Thyroid gland (tissue), 4 donors: ENCODE data around the gene SCARB1.

ENCODE experiments used
- POLR2A ChIP-seq, 2 donors: fragments of 450-650 bp; IDR thresholded peaks; one replicate each; pipeline ENCODE4 v1.6.1; 2017; ENCODE audit warnings: antibody characterized with exemption in 2 of 2, mild to moderate bottlenecking in 2 of 2, moderate library complexity in 1 of 2
- TF ChIP-seq, protein P1 (sequence below), 6 experiments: fragments of 200-600 bp in 3 of 6; fragments of 450-650 bp in 3 of 6; sonication (generic) in 3 of 6; IDR thresholded peaks; one replicate each; pipeline ENCODE4 v1.5.1; 2016 to 2019; ENCODE audit warnings: antibody characterized with exemption in 6 of 6, mild to moderate bottlenecking in 2 of 6, inconsistent platforms in 1 of 6, moderate library complexity in 1 of 6

DNA sequence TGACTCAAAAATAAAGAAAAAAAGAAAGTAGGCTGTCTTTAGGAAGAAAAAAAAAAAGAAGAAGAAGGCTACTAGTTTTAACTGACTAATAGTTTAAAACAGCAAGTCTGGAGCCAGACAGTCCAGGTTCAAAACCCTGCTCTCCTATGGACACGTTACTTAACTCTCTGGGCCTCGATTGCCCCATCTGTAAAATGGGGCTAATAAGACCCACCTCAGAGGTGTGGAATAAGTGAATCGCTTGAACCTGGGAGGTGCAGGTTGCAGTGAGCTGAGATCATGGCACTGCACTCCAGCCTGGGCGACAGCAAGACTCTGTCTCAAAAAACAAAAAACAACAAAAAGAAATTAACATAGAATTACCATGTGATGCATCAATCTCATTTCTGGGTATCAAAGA lies 10.5 kb upstream of the SCARB1 start:
- TF ChIP-seq, protein P1, sequence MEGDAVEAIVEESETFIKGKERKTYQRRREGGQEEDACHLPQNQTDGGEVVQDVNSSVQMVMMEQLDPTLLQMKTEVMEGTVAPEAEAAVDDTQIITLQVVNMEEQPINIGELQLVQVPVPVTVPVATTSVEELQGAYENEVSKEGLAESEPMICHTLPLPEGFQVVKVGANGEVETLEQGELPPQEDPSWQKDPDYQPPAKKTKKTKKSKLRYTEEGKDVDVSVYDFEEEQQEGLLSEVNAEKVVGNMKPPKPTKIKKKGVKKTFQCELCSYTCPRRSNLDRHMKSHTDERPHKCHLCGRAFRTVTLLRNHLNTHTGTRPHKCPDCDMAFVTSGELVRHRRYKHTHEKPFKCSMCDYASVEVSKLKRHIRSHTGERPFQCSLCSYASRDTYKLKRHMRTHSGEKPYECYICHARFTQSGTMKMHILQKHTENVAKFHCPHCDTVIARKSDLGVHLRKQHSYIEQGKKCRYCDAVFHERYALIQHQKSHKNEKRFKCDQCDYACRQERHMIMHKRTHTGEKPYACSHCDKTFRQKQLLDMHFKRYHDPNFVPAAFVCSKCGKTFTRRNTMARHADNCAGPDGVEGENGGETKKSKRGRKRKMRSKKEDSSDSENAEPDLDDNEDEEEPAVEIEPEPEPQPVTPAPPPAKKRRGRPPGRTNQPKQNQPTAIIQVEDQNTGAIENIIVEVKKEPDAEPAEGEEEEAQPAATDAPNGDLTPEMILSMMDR (IDR thresholded peaks at IDR 0.05): no peak
- TF ChIP-seq POLR2A (IDR thresholded peaks at IDR 0.05): no peak
